Measurements from ENCODE around the gene PPP6R3. TPM values are rescaled to one million over a fixed set of nuclear protein-coding genes. Genes with fewer than 3 reads are reported as not detected.

PPP6R3 gene
- total RNA-seq, 1 experiment from 2014 or later = 138 TPM

DNA sequence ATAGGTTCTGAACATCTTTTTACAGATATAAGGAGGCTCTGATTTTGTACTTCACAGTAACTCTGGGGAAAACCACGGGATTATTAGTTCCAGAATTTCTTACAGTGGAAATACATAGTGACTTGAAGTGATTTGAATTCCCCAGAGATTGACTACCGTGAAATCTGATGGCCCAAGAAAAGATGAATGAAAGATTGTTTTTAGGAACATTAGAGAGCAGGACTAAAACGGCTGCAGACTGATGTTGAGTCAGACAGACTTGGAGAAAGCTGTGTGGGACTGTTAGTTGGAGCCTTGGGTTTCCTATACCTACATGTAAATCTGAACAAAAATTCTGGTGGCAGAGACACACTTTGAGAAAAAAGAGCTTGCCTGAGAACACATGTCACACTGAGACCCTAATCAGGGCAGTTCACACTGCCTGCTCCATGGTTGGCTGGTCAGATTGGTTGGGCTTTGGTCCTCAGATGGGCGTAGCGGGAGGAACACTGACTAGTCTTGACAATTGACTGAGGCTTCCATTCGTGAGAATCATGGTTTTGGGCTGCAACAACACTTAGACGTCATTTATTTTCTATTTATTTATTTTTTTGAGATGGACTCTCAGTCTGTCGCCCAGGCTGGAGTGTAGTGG, 6.8 kb downstream of the PPP6R3 start:
- peaks cover 0 to 8% of the 10 kb centered on the region in 2 experiments; a peak in 3 of 5 replicates for H3K9me3 Mint-ChIP-seq
- Histone ChIP-seq H3K14ac (ENCODE audit: insufficient read depth, low read length) (no peak overlapping the region), H3K4me1 (ENCODE audit: insufficient read depth, low read length) (peaks cover 6% of the 10 kb centered on the region), H4K91ac (ENCODE audit: insufficient read length, low read depth, low read length) (no peak overlapping the region), H3K27me3 (ENCODE audit: insufficient read depth, low read length) (no peaks in the 10 kb centered on the region), H4K5ac (ENCODE audit: insufficient read length, low read depth, low read length) (no peak overlapping the region), H3K79me1 (ENCODE audit: insufficient read depth, low read depth, low read length, poor library complexity, severe bottlenecking) (peaks cover 10% of the 10 kb centered on the region), H2AFZ (ENCODE audit: low read length) (no peak overlapping the region), H2BK20ac (ENCODE audit: low read depth, low read length, poor library complexity, severe bottlenecking) (no peak overlapping the region), H2AK5ac (ENCODE audit: insufficient read length, low read length) (no peak overlapping the region), H3K9ac (ENCODE audit: extremely low read depth, insufficient read length, low read length) (no peak overlapping the region), H2BK120ac (ENCODE audit: low read depth, low read length, poor library complexity, severe bottlenecking) (no peak overlapping the region), H3K27ac (ENCODE audit: insufficient read length, low read depth, low read length) (no peak overlapping the region), H3K18ac (ENCODE audit: insufficient read length, low read depth, low read length) (no peak overlapping the region), H3K4ac (ENCODE audit: low read depth, low read length) (no peak overlapping the region), H3K56ac (ENCODE audit: insufficient read length, low read depth, low read length) (no peak overlapping the region), H3K4me2 (ENCODE audit: insufficient read depth, insufficient read length, low read length) (no peak overlapping the region), H3K9me3 (ENCODE audit: control insufficient read depth, low read depth, low read length) (no peaks in the 10 kb centered on the region), H3K23ac (ENCODE audit: insufficient read length, low read depth, low read length) (no peak overlapping the region), H2BK15ac (ENCODE audit: low read depth, low read length) (no peak overlapping the region), H2BK12ac (ENCODE audit: insufficient read length, low read depth, low read length) (no peak overlapping the region), H4K20me1 (ENCODE audit: control insufficient read depth, insufficient read depth, insufficient read length) (no peaks in the 10 kb centered on the region), H4K8ac (replicated peaks; ENCODE audit: insufficient read length, low read depth, low read length) (no peak overlapping the region), H2BK5ac (ENCODE audit: insufficient read length, low read length) (no peak overlapping the region), H3K79me2 (ENCODE audit: insufficient read depth, low read length) (peaks cover 86% of the 10 kb centered on the region), H3K23me2 (ENCODE audit: insufficient read length, low read depth, low read length, poor library complexity, severe bottlenecking) (no peaks in the 10 kb centered on the region), H3T11ph (ENCODE audit: low read length) (no peak overlapping the region)
- TF ChIP-seq, protein P1, sequence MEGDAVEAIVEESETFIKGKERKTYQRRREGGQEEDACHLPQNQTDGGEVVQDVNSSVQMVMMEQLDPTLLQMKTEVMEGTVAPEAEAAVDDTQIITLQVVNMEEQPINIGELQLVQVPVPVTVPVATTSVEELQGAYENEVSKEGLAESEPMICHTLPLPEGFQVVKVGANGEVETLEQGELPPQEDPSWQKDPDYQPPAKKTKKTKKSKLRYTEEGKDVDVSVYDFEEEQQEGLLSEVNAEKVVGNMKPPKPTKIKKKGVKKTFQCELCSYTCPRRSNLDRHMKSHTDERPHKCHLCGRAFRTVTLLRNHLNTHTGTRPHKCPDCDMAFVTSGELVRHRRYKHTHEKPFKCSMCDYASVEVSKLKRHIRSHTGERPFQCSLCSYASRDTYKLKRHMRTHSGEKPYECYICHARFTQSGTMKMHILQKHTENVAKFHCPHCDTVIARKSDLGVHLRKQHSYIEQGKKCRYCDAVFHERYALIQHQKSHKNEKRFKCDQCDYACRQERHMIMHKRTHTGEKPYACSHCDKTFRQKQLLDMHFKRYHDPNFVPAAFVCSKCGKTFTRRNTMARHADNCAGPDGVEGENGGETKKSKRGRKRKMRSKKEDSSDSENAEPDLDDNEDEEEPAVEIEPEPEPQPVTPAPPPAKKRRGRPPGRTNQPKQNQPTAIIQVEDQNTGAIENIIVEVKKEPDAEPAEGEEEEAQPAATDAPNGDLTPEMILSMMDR (conservative IDR thresholded peaks at IDR 0.05) = no peak
- H3K27ac Mint-ChIP-seq = peak overlapping the region in 1 of 3 experiments; percentile 67; a peak in 3 of 7 replicates
- H3K4me1 Mint-ChIP-seq = peaks cover 57 to 69% of the 10 kb centered on the region in 2 experiments
- DNase-seq = peak; percentile 15
- no peak overlapping the region for H3K4me3 Mint-ChIP-seq
- H3K27me3 Mint-ChIP-seq (ENCODE audit: low read depth) = no peaks in the 10 kb centered on the region
- H3K36me3 Mint-ChIP-seq (ENCODE audit: insufficient read depth in 1 of 3, low read depth in 3 of 3) = peaks cover 15 to 23% (median 21%) of the 10 kb centered on the region in 3 experiments
- WGBS (ENCODE audit: extremely low coverage, insufficient read length, low lambda C conversion rate) = no CpG with 5 or more reads among the region's 8 CpGs

Data from H9 (cell line).